ENCODE data around the gene PLRG1. TPM values are rescaled to one million over a fixed set of nuclear protein-coding genes. Genes with fewer than 3 reads are reported as not detected.

Gene PLRG1
- polyA plus RNA-seq, 3 donors, result 34.6 to 56.1 (median 52.5) TPM

DNA sequence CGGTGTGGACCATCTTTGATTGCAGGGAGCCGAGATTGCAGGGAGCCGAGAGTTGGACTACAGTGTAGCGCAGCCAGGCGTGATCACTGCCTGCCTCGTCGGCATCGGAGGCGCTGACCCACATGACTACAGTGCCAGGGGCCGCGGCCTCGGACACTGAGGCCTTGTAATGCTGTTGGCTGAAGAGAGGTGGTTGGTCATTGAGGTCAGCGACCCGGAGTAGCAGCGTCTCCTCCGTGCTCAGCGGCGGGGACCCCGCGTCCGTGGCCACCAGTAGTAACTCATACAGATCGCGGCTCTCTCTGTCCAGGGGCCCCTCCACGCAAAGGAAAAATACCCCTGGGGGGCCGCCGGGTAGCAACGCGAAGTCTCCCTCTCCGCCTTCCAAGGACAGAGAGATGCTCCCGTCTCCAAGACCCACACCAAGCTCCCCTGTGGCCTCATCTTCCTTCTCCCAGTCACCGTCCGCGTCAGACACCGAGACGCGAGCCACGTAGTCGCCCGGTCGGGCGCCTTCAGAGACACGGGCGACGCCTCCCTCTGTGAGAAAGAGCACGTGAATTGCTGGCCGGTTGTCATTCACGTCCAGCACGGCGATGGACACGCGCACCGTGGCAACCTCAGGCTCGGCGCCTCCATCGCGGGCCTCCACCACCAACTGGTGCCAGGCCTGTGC, 60.5 kb downstream of the PLRG1 start:
- intact Hi-C loops (cut with micrococcal nuclease), result no loop called here
- no peak for DNase-seq
- WGBS (ENCODE audit: insufficient coverage), result 35% methylated on average over 54 of the region's 56 CpGs
- Histone ChIP-seq H3K4me1 (ENCODE audit: control insufficient read depth in 1 of 2, insufficient read depth in 2 of 2, low read length in 2 of 2) (peaks cover 8 to 18% of the 10 kb centered on the region in 2 donors), H3K9ac (ENCODE audit: insufficient read depth, low read length, poor library complexity, severe bottlenecking) (no peak overlapping the region), H3K27ac (ENCODE audit: low read depth in 1 of 2, low read length in 2 of 2) (no peak overlapping the region), H3K36me3 (replicated peaks in 1 of 2; ENCODE audit: control insufficient read depth in 1 of 2, insufficient read depth in 2 of 2, low read length in 2 of 2) (no peaks in the 10 kb centered on the region), H3K27me3 (ENCODE audit: control insufficient read depth in 2 of 2, insufficient read depth in 2 of 2, low read length in 2 of 2) (peaks cover 48 to 82% of the 10 kb centered on the region in 2 donors), H3K9me3 (replicated peaks in 1 of 2; ENCODE audit: control insufficient read depth in 1 of 2, insufficient read depth in 1 of 2, low read length in 2 of 2) (peaks cover 0 to 18% of the 10 kb centered on the region in 2 donors), H4K20me1 (ENCODE audit: insufficient read depth, low read length) (no peaks in the 10 kb centered on the region), H3K4me3 (replicated peaks in 1 of 3; ENCODE audit: low read depth in 2 of 3, low read length in 3 of 3) (no peak overlapping the region), H3K4me2 (replicated peaks; ENCODE audit: extremely low read depth, low read length, poor library complexity, severe bottlenecking) (peak overlapping the region; percentile 44), H3K79me2 (ENCODE audit: insufficient read depth, low read length) (no peaks in the 10 kb centered on the region), H2AFZ (ENCODE audit: insufficient read depth, low read depth, low read length, poor library complexity, severe bottlenecking) (no peak overlapping the region)
- peaks cover 22% of the 10 kb centered on the region for H3K4me1 Mint-ChIP-seq
- peaks cover 0 to 10% of the 10 kb centered on the region in 2 donors for H3K36me3 Mint-ChIP-seq
- peaks cover 0 to 25% (median 12%) of the 10 kb centered on the region in 7 donors for H3K9me3 Mint-ChIP-seq
- TF ChIP-seq, protein P1, sequence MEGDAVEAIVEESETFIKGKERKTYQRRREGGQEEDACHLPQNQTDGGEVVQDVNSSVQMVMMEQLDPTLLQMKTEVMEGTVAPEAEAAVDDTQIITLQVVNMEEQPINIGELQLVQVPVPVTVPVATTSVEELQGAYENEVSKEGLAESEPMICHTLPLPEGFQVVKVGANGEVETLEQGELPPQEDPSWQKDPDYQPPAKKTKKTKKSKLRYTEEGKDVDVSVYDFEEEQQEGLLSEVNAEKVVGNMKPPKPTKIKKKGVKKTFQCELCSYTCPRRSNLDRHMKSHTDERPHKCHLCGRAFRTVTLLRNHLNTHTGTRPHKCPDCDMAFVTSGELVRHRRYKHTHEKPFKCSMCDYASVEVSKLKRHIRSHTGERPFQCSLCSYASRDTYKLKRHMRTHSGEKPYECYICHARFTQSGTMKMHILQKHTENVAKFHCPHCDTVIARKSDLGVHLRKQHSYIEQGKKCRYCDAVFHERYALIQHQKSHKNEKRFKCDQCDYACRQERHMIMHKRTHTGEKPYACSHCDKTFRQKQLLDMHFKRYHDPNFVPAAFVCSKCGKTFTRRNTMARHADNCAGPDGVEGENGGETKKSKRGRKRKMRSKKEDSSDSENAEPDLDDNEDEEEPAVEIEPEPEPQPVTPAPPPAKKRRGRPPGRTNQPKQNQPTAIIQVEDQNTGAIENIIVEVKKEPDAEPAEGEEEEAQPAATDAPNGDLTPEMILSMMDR (IDR thresholded peaks at IDR 0.05), result no peak
- no peak overlapping the region for H3K27ac Mint-ChIP-seq
- peaks cover 52 to 74% (median 52%) of the 10 kb centered on the region in 3 donors for H3K27me3 Mint-ChIP-seq (ENCODE audit: low read depth in 3 of 3)
- H3K4me3 Mint-ChIP-seq, result peak overlapping the region in 1 of 2 donors; percentile 82

DNA sequence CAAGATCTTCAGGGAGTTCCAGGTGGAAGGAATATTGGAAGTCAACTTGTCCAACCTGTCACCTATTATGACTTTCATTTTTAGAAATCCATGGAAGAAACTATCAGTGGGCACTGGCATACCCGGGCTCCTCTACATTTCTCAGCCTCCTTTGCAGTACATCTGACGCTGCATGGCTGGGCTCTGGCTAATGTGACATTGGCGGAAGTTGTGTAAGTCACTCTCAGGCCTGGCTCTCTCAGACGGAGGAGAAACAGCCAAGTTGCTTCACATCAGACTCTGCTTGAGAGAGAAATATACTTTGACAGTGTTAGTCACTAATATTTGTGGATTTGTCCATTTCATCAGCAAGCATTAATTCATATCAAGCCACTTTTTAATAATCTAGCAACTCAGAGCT, 63.1 kb downstream of the PLRG1 start:
- H3K4me1 Mint-ChIP-seq, result peaks cover 17% of the 10 kb centered on the region

More for the DNA sequence above, 63.1 kb downstream of the PLRG1 start:
- Mint-ChIP-seq H3K27ac (no peak overlapping the region), H3K27me3 (ENCODE audit: low read depth in 3 of 3) (peaks cover 34 to 49% (median 38%) of the 10 kb centered on the region in 3 donors), H3K36me3 (peaks cover 0 to 7% of the 10 kb centered on the region in 2 donors), H3K9me3 (peaks cover 0 to 14% (median 8%) of the 10 kb centered on the region in 7 donors), H3K4me3 (no peak overlapping the region)
- Histone ChIP-seq H3K79me2 (ENCODE audit: insufficient read depth, low read length) (no peaks in the 10 kb centered on the region), H3K4me1 (ENCODE audit: control insufficient read depth in 1 of 2, insufficient read depth in 2 of 2, low read length in 2 of 2) (peaks cover 8 to 16% of the 10 kb centered on the region in 2 donors), H3K27me3 (ENCODE audit: control insufficient read depth in 2 of 2, insufficient read depth in 2 of 2, low read length in 2 of 2) (peaks cover 32 to 56% of the 10 kb centered on the region in 2 donors), H4K20me1 (ENCODE audit: insufficient read depth, low read length) (no peaks in the 10 kb centered on the region), H3K27ac (ENCODE audit: low read depth in 1 of 2, low read length in 2 of 2) (no peak overlapping the region), H3K9ac (ENCODE audit: insufficient read depth, low read length, poor library complexity, severe bottlenecking) (no peak overlapping the region), H3K4me2 (replicated peaks; ENCODE audit: extremely low read depth, low read length, poor library complexity, severe bottlenecking) (no peak overlapping the region), H3K9me3 (replicated peaks in 1 of 2; ENCODE audit: control insufficient read depth in 1 of 2, insufficient read depth in 1 of 2, low read length in 2 of 2) (peaks cover 0 to 8% of the 10 kb centered on the region in 2 donors), H3K4me3 (replicated peaks in 1 of 3; ENCODE audit: low read depth in 2 of 3, low read length in 3 of 3) (no peak overlapping the region), H2AFZ (ENCODE audit: insufficient read depth, low read depth, low read length, poor library complexity, severe bottlenecking) (no peak overlapping the region), H3K36me3 (replicated peaks in 1 of 2; ENCODE audit: control insufficient read depth in 1 of 2, insufficient read depth in 2 of 2, low read length in 2 of 2) (no peaks in the 10 kb centered on the region)
- TF ChIP-seq, protein P1 (IDR thresholded peaks at IDR 0.05), result no peak
- 73% methylated on average over 3 of the region's 4 CpGs for WGBS (ENCODE audit: insufficient coverage)
- intact Hi-C loops (cut with micrococcal nuclease), result no loop called here
- no peak for DNase-seq
